Bone marrow (tissue), 2 donors: Measurements from ENCODE around the gene ARHGAP15.

Experiments used
- DNase-seq, 2 donors: peaks; one replicate each; lab custom pipeline; 2025; lab: John Stamatoyannopoulos, UW

ARHGAP15 gene

GRCh38 chr2:143398781-143399180 lies 269.6 kb downstream of the ARHGAP15 start:
- DNase-seq: no peak

- DNase-seq: no peak
Measured at GRCh38 chr2:143399631-143400069, 270.4 kb downstream of the ARHGAP15 start.

- DNase-seq: no peak
Measured at GRCh38 chr2:143401861-143402260, 272.6 kb downstream of the ARHGAP15 start.

- no peak for DNase-seq
Measured at GRCh38 chr2:143402451-143402850, 273.2 kb downstream of the ARHGAP15 start.

- no peak for DNase-seq
Measured at GRCh38 chr2:143410082-143410897, 281.1 kb downstream of the ARHGAP15 start.

GRCh38 chr2:143415571-143415970 lies 286.4 kb downstream of the ARHGAP15 start:
- DNase-seq: no peak

- DNase-seq: no peak
Measured at GRCh38 chr2:143417428-143417827, 288.2 kb downstream of the ARHGAP15 start.

GRCh38 chr2:143420313-143420712 lies 291.1 kb downstream of the ARHGAP15 start:
- DNase-seq: no peak

GRCh38 chr2:143422681-143423080 lies 293.5 kb downstream of the ARHGAP15 start:
- peak in 1 of 2 donors; percentile 91 for DNase-seq

- DNase-seq: no peak
Measured at GRCh38 chr2:143425896-143426295, 296.7 kb downstream of the ARHGAP15 start.

GRCh38 chr2:143426296-143426695 lies 297.1 kb downstream of the ARHGAP15 start:
- DNase-seq: no peak

GRCh38 chr2:143428700-143429099 lies 299.5 kb downstream of the ARHGAP15 start:
- DNase-seq: peak in 1 of 2 donors; percentile 19

GRCh38 chr2:143429932-143430679 lies 300.9 kb downstream of the ARHGAP15 start:
- DNase-seq: no peak

- DNase-seq: no peak
Measured at GRCh38 chr2:143431316-143431715, 302.1 kb downstream of the ARHGAP15 start.

- DNase-seq: no peak
Measured at GRCh38 chr2:143433251-143433650, 304.0 kb downstream of the ARHGAP15 start.

GRCh38 chr2:143433840-143434239 lies 304.6 kb downstream of the ARHGAP15 start:
- no peak for DNase-seq

- DNase-seq: no peak
Measured at GRCh38 chr2:143434445-143434844, 305.2 kb downstream of the ARHGAP15 start.

- no peak for DNase-seq
Measured at GRCh38 chr2:143435131-143435530, 305.9 kb downstream of the ARHGAP15 start.

- DNase-seq: no peak
Measured at GRCh38 chr2:143436951-143437350, 307.7 kb downstream of the ARHGAP15 start.

- DNase-seq: no peak
Measured at GRCh38 chr2:143440411-143441012, 311.3 kb downstream of the ARHGAP15 start.

GRCh38 chr2:143442193-143442592 lies 313.0 kb downstream of the ARHGAP15 start:
- DNase-seq: no peak

GRCh38 chr2:143451642-143452281 lies 322.5 kb downstream of the ARHGAP15 start:
- DNase-seq: peak in 1 of 2 donors; percentile 81
